HK-2 (cell line): ENCODE results near the gene HPCA.

Experiments
- DNase-seq: peaks from one replicate; pipeline ENCODE4 v3.0.0-alpha.2; 2018; ENCODE audit not compliant: unreplicated experiment

HPCA gene

DNA sequence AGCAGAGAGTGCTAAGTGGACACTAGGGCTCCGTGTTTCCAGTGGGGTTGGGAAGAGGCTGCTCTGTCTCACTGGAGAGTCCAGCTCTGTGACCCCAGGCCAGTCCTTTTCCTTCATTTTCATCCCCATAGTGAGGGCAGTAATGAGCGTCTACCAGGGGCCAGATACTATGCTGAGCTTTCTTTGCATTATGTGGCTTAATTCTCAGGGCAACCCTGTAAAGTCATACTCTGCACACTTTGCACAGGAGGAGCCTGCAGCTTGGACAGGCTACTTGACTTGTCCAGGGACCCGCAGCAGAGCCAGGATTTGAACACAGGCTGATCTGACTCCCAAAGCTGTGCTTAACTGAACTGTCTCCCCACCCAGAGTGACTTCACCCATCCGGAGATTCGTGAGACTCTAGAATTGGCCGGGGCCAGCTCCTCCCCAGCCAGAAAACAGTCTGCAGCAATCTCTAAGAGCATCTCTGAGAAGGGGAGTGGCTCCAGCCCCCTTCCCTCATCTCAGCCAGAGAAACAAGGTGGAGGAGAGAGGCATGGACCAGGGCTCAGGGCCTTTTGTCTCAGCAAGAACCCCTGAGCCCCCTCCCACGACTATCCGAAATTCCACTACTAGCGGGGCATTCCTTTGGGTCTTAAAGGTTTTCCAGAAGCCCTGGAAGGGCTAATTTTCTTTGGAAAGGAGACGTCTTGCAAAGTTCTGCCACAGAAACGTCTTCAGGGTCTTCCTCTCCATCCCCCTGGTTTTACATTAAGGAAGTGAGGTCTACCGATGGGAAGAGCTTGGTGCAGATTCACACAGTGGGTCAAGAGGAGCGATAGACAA, 14.7 kb upstream of the HPCA start:
- DNase-seq: no peak

DNA sequence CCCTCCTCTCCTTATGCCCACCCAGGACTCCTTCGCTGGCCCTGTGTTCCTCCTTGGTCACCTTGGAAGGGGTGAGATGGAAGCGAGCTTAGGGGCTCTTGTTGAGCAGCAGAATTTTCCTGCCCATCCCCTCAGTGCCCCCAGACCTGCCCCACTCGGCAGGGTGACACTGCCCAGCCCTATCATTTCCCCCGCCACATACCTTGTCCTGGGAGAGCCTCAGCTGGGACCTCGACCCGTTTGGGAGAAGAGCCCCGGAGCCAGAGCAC, 14.2 kb upstream of the HPCA start:
- DNase-seq: no peak

DNA sequence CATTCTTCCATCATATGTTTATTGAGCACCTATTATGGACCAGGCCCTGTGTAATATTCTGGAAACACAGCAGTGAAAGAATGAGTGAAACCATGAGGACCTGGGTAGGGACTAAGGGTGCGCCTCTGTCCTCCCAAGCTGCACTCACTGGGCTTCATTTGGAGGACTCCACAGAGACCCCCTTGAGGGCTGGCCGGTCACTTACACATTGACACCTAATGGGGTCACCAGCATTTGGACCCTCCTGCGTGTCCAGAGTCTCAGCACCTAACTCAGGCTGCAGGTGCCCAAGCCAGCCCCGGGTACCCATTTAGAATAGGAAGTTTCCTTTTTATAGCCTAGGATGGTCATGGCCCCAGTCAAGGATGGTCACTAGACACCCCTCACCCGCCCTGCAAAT, 12.8 kb upstream of the HPCA start:
- no peak for DNase-seq

DNA sequence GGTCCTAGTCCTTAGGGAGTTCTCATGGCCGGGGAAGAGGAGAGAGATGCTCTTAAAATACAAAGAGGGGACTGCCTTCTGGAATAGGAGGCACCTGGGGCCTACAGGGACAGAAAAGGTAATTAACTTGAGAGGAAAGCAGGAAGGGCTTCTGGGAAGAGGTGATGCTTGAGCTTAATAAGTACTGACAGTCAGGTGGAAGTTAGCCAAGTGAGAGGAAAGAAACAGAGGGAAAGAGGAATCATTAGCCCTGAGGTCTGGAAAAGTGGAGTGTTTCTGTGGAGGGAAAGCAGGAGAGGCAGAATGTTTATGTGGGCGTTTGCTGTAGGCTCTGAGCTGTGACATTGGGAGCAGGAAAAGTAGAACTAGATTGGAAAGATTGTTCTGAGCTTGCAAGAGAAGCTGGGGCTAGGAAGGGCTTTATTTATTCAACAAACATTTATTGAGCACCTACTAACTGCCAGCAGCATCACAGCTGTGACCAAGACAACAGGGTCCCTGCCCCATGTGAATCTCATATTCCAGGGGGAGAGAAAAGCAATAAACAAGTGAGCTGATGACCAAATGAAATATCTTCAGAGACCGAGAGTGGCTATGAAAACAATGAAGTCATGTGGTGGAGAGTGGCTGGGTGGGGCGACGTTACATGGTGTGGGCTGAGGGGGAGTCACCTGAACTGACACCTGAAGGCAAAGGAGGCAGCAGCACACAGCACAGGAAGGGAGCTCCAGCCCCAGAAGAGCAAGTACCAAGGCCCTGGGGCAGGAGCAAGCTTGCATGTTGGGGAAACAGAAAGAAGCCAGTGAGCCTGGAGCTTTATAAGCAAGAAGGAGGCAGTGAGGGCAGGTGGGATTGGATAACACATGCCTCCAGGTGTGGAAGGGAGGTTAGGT, 11.2 kb upstream of the HPCA start:
- no peak for DNase-seq

DNA sequence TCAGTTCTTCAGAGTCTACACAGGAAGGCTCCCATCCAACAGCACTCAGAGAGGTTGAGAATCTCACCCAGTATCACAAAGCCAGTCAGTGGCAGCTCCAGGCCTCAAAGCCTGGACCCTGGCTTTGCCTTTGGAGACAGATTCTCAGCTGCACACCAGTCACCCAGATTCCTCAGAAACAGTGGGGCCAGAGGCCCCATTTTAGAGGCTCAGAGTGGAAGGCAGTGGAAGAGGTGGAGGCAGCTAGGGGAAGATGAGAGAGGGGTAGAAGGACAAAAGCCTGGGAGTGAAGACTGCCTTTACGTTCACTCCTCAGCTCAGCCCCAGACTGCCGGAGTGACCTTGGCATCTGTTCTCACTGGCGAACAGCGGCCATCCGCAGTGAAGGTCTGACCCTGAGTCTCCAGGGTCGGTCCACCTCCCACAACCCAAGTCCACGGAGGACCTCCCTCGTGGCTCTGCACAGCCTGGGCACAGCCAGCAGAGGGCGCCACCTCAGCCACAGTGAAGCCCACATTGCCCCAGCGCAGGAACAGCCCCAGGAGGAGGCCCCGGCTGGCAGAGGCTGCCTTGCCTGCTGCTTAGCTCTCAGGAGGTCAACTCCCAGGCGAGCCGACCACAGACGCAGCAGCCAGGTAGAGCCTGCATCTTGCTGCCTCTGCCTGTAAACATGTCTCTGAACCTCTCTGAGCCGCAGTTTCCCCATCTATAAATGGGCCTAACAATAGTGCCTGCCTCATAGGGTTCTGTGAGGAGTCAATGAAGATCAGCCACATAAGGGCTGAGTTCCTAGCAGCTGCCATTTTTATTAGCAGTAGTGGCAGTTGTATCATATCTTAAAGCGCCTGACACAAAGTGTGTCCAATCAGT, 9.7 kb upstream of the HPCA start:
- peak; percentile 66 for DNase-seq

DNA sequence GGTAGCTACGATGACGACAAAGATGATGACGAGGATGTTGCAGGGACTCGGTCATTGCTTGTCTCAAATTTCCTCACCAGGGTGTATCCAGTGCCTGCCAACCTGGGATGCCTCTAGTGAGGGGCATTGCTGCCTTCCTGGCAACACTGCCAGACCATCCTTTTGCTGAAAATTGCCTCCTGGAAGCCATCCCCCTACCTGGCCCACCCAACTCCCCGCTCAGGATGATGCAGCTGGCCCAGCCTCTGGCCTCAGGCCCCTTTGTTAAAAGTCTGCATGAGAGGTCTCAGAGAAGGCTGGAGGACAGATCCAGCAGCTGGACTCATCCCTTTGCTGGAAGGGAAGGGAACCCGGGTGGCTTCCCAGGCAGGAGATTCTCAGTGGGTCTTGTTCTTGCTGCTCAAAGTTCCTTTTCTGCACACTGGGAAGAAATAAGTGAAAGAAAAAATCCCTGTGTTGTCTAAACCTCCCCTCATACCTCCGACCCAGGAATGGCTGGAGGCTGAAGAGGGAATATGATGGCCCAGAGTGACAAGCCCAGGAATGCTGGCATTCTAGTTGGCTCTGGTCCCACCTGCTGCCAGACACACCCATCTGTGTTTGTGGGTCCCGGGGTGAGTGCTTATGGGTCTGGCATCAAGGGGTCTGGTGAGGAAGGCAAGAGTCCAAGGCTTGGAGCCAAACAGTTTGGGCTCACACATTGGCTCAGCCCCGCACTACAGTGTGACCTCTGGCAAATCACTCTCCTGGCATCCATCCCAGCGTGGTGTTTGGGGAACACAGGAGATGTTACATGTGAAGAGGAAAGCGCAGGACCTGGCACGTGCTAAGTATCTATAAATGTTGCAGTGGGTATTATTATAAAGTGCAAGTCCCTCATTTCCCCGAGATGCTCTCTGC, 8.8 kb upstream of the HPCA start:
- no peak for DNase-seq

DNA sequence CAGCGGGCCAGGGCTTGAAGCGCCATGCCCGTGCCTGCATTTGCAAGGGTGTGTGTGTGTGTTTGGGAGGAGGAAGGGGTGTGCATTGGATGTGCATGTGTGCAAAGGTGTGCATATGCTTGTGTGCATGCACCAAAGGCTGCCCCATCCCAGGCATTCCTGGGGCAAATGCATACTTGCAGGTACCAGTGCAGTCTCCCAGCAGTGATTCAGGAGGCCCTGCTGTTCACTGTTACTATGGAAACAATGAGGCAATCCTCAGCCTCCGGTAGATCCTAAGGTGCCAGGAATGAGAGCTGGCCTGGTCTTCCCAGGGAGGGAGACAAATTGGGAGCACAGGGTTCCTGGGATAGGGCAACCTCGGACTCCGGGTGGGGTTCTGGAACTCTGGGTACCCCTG, 8.1 kb upstream of the HPCA start:
- no peak for DNase-seq

DNA sequence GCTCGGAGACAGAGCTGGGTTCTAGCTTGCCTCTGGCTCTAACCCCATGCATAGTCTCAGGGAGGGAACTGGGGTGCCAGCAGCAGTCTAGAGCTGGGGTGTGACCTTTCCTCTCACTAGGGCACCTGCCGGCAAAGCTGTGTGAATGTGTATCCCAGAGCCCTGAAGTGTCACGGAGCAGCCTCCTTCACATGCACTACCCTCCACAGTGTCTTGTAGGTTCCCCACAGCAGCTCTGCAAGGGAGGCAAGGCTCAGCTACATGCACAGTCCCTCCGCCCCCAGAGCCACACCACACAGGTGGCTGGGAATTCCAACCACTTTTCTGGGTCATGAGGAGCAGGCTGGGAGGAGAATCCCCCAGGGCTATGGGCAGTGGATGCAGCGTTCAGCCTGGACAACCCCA, 7.7 kb upstream of the HPCA start:
- DNase-seq: no peak

DNA sequence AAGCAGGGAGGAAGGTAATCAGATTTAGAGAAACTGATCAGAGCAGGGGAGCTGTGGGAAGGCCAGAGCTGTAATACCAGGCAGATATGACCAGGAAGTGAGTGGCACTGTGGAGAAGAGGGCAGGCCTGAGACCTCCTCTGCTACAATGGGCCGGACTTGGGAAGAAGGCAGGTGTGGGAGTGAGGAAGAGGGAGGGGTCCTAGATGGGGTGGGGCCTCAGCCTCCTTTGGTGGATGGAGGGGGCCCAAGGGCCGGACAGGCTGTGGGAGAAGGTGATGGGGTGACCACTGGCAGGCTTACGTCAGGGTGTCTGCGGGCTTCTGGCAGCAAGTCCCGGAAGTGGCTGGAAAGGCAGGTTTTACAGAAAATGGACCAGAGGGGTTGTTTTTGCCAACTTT, 5.0 kb upstream of the HPCA start:
- DNase-seq: no peak

DNA sequence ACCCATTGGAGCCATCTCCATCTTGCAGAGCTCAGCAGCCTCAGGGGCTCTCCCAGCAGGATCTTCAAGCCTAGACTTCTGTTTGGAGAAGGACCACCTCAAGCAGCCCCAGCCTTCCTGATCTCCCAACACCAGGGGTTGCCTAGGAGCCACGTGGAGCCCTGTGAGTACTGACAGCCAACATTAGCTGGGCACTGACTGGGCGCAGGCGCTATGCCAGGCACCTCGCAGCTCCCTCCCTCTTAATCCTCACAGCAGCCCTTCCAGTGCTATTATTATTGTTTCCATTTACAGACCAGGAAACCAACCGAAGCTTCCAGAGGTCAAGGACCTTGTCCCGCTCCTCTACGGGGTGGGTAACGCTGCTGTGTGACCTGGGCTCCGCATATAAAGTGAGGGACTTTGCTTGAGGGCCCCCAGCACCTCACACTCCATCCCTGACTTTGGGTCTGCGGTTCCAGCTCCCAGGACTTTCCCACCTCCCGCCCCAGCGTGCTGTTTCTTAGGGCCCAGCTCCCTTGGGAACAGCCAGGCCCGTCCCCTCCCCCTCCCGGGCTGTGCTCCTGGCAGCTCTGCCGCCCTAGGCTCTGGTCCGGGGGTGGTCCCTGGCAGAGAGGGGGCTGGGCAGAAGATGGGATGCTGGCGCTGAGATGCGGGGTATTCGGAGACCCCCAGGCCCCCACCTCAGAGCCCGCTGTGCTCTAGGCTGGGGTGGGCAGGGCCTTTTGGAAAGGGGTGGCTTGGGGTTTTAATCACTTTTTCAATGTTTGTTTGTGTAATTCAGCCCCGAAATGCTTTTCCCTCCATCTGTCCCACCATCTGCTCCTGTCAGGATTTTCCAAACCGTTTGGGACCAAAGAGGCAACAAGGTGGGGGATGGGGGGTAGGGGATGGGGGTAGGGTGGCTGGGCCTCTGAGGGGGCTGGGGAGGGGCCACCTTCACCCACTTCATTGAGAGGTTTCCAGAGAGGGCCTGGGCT, 4.1 kb upstream of the HPCA start:
- DNase-seq: no peak

DNA sequence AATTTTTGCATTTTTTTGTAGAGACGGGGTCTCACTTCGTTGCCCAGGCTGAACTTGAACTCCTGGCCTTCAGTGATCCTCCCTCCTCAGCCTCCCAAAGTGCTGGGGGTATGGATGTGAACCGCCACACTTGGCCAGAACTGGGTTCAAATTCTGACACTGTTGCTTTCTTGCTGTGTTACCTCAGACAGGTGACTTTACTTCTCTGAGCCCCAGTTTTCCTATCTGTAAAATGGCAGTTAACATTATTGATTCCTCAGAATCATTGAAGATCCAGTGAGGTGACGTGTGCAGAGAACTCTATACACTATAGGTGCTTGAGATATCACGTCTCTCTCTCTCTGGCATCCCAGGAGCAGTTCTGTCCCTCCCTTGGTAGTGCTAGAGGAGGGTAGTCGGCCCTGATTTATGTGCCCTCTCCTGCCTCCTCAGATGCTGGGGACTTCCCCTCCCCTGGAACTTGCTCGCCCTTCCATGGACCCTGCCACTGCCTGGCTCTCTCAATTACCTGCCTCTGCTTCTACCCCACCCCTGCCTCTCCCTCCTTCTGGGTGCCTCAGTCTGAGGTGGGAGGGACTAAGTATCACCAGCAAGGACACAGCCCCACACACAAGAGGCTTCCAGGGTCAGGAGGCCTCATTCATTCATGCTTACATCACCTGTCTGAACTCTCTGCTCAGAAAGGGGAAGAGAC, 2.8 kb upstream of the HPCA start:
- no peak for DNase-seq

DNA sequence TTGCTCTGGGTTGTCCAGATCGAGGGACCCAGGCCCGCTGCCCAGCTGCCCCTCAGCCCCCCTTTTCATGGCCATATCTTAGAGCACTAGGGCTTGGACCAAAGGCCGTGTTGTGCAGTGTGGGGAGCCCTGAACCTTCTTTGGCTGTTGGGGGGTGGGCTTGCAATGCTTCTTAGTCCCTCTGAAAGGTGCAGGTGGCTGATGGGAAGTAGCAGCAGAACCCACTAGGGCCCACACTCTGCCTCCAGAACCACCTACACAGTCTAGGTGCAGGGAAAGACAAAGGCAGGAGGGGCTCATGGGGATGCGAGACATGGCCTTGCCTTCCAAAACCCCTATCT, 2.3 kb upstream of the HPCA start:
- no peak for DNase-seq

DNA sequence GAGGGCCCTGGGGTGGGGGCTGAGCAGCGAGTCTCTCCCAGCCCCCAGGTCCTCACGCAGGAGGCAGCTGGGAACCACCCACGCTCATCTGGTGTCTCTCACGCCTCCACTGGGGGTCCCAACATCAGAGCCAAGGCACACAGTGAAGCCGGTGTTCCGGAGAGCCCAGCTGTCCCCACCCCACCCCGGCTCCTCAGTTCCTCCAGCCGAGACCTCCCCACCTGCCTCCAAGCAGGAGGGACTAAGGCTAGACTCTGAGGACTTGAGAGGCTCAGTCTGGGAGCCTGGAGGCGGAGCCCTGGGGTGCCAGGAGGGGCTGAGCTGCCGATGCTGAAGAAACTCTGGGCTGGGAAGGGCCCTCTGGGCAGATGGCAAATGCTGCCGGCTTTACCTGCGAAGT, 1.6 kb upstream of the HPCA start:
- DNase-seq: no peak

DNA sequence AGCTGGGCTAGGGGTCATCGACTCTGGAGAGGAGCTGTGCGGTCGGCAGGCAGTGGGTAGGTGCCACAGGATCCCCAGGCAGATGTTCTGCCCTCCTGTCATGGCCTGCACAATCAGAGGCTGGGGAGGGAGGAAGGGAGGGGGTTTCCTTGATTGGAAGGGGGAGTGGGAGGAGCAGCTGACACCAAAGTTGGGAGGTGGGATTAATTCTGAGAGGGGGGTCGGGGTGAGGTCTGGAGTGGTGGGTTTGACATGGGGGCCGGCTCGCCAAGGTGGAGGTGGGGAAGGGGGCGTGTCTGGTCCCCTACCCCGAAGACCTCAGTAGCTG, 651 bp upstream of the HPCA start:
- no peak for DNase-seq

DNA sequence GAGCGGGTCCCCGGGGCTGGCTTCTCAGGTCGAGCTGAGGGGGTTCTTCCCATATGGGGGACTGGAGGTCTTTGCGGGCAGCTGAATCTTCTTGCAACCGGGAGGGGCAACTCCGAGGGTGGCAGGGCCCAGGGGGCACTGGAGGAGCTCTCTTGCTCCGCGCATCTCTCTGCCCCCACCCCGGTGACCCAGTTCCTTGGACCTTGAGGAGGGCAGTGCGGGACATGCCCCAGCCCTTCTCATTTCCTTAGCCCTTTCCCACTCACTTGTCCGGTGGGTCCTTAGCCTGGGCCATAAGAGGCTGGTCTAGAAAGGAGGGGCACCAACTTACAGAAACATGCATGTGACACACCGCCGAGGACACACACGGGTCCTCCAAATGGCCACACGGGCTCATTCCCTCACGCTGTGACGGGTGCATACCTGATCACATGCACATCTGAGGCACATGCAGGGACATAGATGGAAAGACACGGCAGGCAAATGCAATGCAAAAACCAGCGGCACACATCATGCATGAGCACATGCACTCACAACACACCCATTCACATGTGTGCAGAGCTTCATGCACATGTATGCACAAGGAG, 630 bp downstream of the HPCA start:
- DNase-seq: no peak

DNA sequence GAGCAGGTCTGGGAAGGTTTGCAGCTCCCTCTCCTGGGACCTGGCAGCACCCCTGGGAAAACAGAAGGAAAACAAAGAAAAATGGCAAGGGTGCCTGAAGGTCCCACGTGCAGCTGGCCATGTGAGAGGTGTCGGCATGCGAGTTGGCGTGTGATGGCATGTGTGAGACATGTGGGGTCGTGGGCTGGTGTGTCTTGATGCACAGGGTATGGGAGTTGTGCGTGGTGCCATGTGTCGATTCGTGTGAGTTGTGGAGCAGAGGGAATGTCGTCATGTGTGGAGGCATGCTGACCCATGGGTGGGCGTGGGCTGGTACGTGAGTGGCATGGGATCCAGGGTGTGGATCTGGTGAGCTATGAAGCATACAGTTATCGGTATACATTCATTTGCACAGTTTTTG, 1.3 kb downstream of the HPCA start:
- no peak for DNase-seq

DNA sequence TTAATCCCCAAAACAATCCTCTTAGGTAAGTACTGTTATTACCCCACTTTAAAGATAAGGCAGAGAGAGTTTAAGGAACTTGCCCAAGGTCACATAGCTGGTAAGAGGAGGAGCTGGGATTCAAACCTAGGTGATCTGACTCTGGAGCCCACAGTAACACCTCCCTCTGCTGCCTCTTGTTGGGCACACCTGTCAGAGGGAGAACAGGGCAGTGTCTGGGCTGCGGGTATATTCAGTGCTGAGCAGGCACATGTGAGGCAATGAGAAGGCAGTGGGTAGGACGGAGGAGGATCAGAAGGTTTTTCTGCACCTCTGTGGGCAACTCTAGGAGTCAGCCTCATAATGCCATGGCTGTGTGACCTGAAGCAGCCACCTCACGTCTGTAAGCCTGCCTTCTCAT, 1.8 kb downstream of the HPCA start:
- DNase-seq: no peak

DNA sequence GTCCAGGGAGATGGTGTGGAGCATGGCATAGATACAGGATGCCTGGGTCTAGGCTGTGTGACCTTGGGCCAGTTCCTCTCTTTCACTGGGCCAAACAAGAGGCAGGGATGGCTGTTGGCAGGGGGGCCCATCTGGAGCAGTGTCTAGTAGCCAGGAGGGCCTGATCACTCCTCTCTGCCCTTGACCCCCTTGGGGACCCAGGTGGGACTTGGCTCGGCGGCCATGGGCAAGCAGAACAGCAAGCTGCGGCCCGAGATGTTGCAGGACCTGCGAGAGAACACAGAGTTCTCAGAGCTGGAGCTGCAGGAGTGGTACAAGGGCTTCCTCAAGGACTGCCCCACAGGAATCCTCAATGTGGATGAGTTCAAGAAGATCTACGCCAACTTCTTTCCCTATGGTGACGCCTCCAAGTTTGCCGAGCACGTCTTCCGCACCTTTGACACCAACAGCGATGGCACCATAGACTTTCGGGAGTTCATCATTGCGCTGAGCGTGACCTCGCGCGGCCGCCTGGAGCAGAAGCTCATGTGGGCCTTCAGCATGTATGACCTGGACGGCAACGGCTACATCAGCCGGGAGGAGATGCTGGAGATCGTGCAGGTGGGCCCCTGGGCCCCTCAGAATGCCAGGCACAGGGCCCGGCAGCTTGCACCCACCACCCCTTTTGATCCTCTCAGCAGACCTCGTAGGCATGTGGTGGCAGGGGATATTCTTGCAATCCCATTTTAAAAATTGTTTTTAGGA, 2.6 kb downstream of the HPCA start:
- no peak for DNase-seq
